ENCODE data around the gene ABCC12.

DNA sequence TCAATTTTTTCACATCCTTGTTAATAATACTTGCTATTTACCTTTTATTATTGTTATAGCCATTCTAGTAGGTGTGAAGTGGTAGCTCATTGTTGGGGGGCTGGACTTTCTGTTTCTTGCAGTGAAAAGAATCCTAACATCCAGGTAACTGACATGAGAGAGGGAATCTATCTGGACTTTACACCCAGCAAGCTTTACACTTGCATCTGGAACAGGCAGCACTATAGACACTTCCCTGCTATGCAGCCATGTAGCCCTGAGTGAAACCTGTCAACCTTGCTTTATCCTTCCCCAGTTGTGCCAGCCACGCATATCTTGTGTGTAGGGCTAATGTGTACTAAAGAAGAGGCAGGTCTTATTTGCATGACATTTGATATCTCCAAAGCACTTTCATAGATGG, 16.9 kb upstream of the ABCC12 start:
- TF ChIP-seq, protein P1, sequence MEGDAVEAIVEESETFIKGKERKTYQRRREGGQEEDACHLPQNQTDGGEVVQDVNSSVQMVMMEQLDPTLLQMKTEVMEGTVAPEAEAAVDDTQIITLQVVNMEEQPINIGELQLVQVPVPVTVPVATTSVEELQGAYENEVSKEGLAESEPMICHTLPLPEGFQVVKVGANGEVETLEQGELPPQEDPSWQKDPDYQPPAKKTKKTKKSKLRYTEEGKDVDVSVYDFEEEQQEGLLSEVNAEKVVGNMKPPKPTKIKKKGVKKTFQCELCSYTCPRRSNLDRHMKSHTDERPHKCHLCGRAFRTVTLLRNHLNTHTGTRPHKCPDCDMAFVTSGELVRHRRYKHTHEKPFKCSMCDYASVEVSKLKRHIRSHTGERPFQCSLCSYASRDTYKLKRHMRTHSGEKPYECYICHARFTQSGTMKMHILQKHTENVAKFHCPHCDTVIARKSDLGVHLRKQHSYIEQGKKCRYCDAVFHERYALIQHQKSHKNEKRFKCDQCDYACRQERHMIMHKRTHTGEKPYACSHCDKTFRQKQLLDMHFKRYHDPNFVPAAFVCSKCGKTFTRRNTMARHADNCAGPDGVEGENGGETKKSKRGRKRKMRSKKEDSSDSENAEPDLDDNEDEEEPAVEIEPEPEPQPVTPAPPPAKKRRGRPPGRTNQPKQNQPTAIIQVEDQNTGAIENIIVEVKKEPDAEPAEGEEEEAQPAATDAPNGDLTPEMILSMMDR (IDR thresholded peaks at IDR 0.05), result no peak
- no peak for TF ChIP-seq EZH2 (IDR thresholded peaks at IDR 0.05; ENCODE audit: borderline replicate concordance, insufficient read depth, low read depth, low read length, poor library complexity, severe bottlenecking)
